Dendritic cell treated with granulocyte-macrophage colony-stimulating factor and Interleukin-4, amounts not matched to agents 40 ng/mL and 50 ng/mL, for 4 days (primary cell): ENCODE results near the gene DCAF4.
"Not testable (repeated sequence)": the region's sequence is repeated elsewhere in the genome, so short reads cannot be mapped to it uniquely, and the experiment has no call there.

ENCODE experiments used
- H3K27ac Mint-ChIP-seq: one replicate; pipeline ENCODE4 v1.8.0; 2022; ENCODE audit warnings: mild to moderate bottlenecking, mixed read lengths
- H3K27me3 Mint-ChIP-seq: one replicate; pipeline ENCODE4 v1.8.0; 2022; ENCODE audit warnings: mild to moderate bottlenecking, mixed read lengths
- H3K36me3 Mint-ChIP-seq: one replicate; pipeline ENCODE4 v1.8.0; 2022; ENCODE audit warnings: low read depth, mixed read lengths
- H3K4me1 Mint-ChIP-seq: one replicate; pipeline ENCODE4 v1.8.0; 2022; ENCODE audit warnings: low read depth, mixed read lengths
- H3K4me3 Mint-ChIP-seq: one replicate; pipeline ENCODE4 v1.8.0; 2022; ENCODE audit warnings: mild to moderate bottlenecking, moderate library complexity, mixed read lengths
- H3K9me3 Mint-ChIP-seq: one replicate; pipeline ENCODE4 v1.8.0; 2022; ENCODE audit warnings: mixed read lengths
- intact Hi-C: fragments of 100-400 bp; cut with micrococcal nuclease; formaldehyde crosslinking; loops from one replicate; pipeline ENCODE4 v1.15.0; 2022

Gene DCAF4

GRCh38 chr14:72928872-72929271 lies 2.6 kb downstream of the DCAF4 start:
- H3K36me3 Mint-ChIP-seq, result peaks cover 5% of the 10 kb centered on the region
- H3K4me3 Mint-ChIP-seq, result no peak overlapping the region
- intact Hi-C loops, result no loop called here
- peaks cover 15% of the 10 kb centered on the region for H3K27me3 Mint-ChIP-seq
- peaks cover 17% of the 10 kb centered on the region for H3K4me1 Mint-ChIP-seq
- no peaks in the 10 kb centered on the region for H3K9me3 Mint-ChIP-seq
- H3K27ac Mint-ChIP-seq, result no peak overlapping the region

GRCh38 chr14:72929316-72930080 lies 3.2 kb downstream of the DCAF4 start:
- Mint-ChIP-seq H3K4me1 (peaks cover 16% of the 10 kb centered on the region), H3K27ac (no peak overlapping the region), H3K27me3 (peaks cover 12% of the 10 kb centered on the region), H3K9me3 (no peaks in the 10 kb centered on the region), H3K36me3 (peaks cover 5% of the 10 kb centered on the region), H3K4me3 (no peak overlapping the region)
- intact Hi-C loops, result no loop called here

DNA sequence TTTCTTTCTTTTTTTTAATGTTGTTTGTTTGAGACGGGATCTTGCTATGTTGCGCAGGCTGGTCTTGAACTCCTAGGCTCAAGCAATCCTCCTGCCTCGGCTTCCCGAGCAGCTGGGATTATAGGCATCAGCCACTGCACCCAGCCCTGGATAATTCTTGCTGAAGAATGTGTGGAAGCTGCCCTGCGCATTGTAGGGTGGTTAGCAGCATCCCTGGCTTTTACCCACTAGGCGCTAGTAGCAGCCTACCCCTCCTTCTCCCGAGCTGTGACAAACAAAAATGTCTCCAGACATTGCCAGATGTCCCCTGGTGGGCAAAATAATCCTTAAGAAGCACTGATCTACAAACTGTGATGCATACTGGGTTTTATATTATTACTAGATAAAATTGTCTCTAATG lies 6.6 kb downstream of the DCAF4 start:
- no peaks in the 10 kb centered on the region for H3K27me3 Mint-ChIP-seq
- H3K9me3 Mint-ChIP-seq, result no peaks in the 10 kb centered on the region
- peaks cover 8% of the 10 kb centered on the region for H3K36me3 Mint-ChIP-seq
- no peaks in the 10 kb centered on the region for H3K4me1 Mint-ChIP-seq
- no peak overlapping the region for H3K4me3 Mint-ChIP-seq
- no peak overlapping the region for H3K27ac Mint-ChIP-seq
- intact Hi-C loops, result no loop called here

- no peaks in the 10 kb centered on the region for H3K27me3 Mint-ChIP-seq
- intact Hi-C loops, result no loop called here
- no peaks in the 10 kb centered on the region for H3K9me3 Mint-ChIP-seq
- H3K4me1 Mint-ChIP-seq, result no peaks in the 10 kb centered on the region
- H3K27ac Mint-ChIP-seq, result no peak overlapping the region
- H3K36me3 Mint-ChIP-seq, result peaks cover 55% of the 10 kb centered on the region
- no peak overlapping the region for H3K4me3 Mint-ChIP-seq
These were observed 13.4 kb downstream of the DCAF4 start for GRCh38 chr14:72939630-72940029.

DNA sequence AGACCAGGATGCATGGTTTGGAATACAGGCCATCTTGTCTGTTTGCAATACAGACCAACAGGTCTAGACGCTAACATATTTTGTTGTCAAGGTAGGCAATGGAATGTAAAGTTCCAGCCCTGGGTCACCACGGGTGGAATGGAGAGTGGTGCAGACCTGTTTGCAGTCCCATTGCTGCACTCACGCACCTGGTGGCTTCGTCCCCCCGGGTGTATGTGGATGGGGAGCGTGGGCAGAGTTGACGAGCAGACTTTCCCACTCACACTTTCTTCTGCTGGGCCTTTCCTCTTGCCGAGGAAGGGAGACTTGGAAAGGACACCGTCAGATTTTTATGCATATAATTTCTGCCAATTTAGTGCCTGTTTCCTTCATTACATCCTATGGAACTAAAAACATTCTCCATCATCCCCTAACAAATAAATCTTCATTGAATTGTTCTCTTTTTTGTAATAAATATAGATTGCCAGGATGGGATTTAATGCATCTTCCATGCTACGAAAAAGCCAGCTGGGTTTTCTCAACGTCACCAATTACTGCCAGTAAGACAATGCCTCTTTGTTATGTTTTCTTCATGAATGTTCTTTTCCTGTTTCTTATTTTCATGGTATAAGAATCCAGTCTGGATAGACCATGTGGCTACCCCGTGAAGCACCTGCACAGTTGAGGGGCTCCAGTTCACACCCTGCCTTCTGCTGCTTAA lies 15.2 kb downstream of the DCAF4 start:
- H3K4me1 Mint-ChIP-seq, result peaks cover 6% of the 10 kb centered on the region
- peaks cover 62% of the 10 kb centered on the region for H3K36me3 Mint-ChIP-seq
- no peak overlapping the region for H3K4me3 Mint-ChIP-seq
- H3K27me3 Mint-ChIP-seq, result no peaks in the 10 kb centered on the region
- H3K27ac Mint-ChIP-seq, result no peak overlapping the region
- intact Hi-C loops, result no loop called here
- H3K9me3 Mint-ChIP-seq, result no peaks in the 10 kb centered on the region

DNA sequence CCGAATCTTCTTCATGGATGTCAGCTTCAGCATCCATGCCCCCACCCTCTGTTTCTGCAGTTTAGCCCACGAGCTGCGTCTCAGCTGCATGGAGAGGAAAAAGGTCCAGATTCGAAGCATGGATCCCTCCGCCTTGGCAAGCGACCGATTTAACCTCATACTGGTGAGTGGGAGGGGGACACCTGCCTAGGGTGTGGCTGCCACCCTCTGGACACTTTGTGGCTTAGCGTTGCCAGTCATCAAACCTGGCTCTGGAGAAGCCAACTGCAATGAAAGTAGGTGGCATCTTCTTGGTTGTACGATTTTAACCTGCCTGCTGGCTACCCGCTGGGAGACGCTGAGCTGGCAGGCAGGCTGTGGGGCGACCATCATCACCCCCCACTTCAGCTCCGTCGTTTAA lies 16.7 kb downstream of the DCAF4 start:
- H3K27me3 Mint-ChIP-seq, result no peaks in the 10 kb centered on the region
- H3K9me3 Mint-ChIP-seq, result no peaks in the 10 kb centered on the region
- peaks cover 67% of the 10 kb centered on the region for H3K36me3 Mint-ChIP-seq
- no peak overlapping the region for H3K27ac Mint-ChIP-seq
- H3K4me1 Mint-ChIP-seq, result peaks cover 6% of the 10 kb centered on the region
- intact Hi-C loops, result no loop called here
- H3K4me3 Mint-ChIP-seq, result no peak overlapping the region

DNA sequence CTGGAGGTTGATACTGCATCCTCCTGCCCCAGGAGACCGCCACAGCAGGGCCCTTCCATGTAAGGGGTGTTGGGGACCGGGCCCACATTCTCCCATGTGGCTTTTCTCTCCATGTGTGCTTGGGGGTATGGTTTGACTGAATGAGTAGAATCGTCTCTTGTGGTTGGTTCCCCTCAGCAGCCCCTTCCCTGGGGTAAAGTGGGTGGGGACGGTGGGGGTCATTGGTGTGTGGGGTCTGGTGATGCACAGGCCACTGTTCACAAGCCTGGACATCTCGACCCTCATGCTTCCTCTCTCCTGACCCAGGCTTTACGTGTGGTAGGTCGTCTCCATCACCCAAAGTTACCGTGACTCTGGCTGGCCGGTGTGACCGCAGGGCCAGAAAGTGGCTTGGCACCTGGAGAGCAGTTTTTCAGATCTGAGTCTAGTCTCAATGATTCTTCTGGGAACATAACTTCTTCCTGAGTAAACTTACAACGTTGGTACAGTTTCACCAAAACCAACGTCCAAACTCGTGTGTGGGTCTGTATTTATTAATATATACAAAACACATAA lies 17.7 kb downstream of the DCAF4 start:
- intact Hi-C loops, result no loop called here
- no peaks in the 10 kb centered on the region for H3K9me3 Mint-ChIP-seq
- peaks cover 6% of the 10 kb centered on the region for H3K4me1 Mint-ChIP-seq
- no peak overlapping the region for H3K4me3 Mint-ChIP-seq
- H3K27me3 Mint-ChIP-seq, result no peaks in the 10 kb centered on the region
- H3K27ac Mint-ChIP-seq, result no peak overlapping the region
- H3K36me3 Mint-ChIP-seq, result peaks cover 64% of the 10 kb centered on the region

- Mint-ChIP-seq H3K9me3 (no peaks in the 10 kb centered on the region), H3K4me1 (peaks cover 6% of the 10 kb centered on the region), H3K27ac (no peak overlapping the region), H3K36me3 (peaks cover 49% of the 10 kb centered on the region), H3K4me3 (no peak overlapping the region), H3K27me3 (no peaks in the 10 kb centered on the region)
- intact Hi-C loops, result no loop called here
These were observed 19.2 kb downstream of the DCAF4 start for GRCh38 chr14:72945356-72946027.

DNA sequence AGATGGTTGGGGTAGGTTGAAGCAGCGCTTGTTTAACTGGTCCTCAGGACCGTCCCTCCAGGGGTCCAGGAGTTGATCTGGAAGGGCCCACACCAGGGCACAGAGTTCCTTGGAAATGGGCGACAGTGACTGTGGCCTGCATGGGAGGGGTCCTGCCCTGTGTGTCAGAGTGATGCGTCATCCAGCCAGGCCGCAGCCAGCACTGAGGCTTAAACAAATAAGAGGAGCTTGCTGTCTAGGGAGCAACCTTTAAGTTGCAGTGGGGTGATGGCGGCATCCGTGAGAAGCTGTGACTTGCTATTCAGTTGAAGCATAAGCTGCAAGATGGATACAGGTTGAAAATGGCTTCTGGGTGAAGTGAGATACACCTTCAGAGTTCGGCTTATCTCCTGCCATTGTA lies 20.2 kb downstream of the DCAF4 start:
- intact Hi-C loops, result no loop called here
- no peak overlapping the region for H3K4me3 Mint-ChIP-seq
- peaks cover 46% of the 10 kb centered on the region for H3K36me3 Mint-ChIP-seq
- no peaks in the 10 kb centered on the region for H3K9me3 Mint-ChIP-seq
- no peak overlapping the region for H3K27ac Mint-ChIP-seq
- H3K4me1 Mint-ChIP-seq, result peaks cover 6% of the 10 kb centered on the region
- H3K27me3 Mint-ChIP-seq, result no peaks in the 10 kb centered on the region

DNA sequence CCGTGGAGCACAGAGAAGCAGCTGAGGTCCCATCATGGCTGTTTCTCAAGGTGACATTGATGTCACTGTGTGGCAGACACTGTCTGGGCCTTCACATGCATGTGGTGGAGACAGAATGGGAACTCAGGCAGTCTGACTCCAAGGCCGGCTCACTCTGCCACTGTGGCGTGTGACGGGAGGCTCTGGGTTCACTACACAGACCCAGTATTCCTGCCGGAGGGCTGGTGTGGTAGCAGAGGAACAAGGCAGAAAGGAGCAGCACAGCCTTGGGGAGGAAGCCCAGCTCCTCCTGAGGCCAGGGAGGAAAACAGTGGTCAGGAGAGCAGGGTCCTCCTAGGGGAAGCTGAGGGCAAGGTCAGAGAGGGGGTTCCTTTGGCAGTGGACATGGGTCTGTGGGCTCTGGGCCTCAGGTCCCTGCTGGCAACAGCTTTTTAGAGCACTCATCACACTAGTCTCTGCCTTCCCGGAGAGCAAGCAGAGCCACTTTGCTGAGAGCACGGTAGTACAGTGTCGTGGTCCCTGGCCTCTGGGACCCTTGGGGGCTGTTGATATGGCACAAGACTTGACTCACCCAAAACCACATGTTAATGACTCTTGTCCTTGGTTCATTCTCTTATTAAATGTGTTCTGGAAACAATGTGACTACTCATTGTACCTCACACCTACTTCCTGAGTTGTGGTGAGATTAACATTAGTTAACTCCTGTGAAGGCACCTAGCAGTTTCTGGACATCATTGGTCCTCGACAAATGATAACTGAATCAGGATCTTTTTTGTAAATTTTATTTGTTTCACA lies 21.3 kb downstream of the DCAF4 start:
- Mint-ChIP-seq H3K4me1 (peaks cover 6% of the 10 kb centered on the region), H3K27ac (no peak overlapping the region), H3K27me3 (no peaks in the 10 kb centered on the region), H3K9me3 (no peaks in the 10 kb centered on the region), H3K4me3 (no peak overlapping the region), H3K36me3 (peaks cover 46% of the 10 kb centered on the region)
- intact Hi-C loops, result loop anchor here (1.0 kb wide), 1 partner anchor 433 kb away; no protein-coding TSS in a partner anchor

- Mint-ChIP-seq H3K4me1 (peaks cover 6% of the 10 kb centered on the region), H3K36me3 (peaks cover 35% of the 10 kb centered on the region), H3K9me3 (no peaks in the 10 kb centered on the region), H3K27ac (no peak overlapping the region), H3K27me3 (no peaks in the 10 kb centered on the region), H3K4me3 (no peak overlapping the region)
- intact Hi-C loops, result loop anchor here (1.0 kb wide), 1 partner anchor 434 kb away; no protein-coding TSS in a partner anchor
These were observed 22.3 kb downstream of the DCAF4 start for GRCh38 chr14:72948481-72949138.

- Mint-ChIP-seq H3K27me3 (no peaks in the 10 kb centered on the region), H3K36me3 (peaks cover 46% of the 10 kb centered on the region), H3K9me3 (no peaks in the 10 kb centered on the region), H3K27ac (no peak overlapping the region), H3K4me3 (no peak overlapping the region), H3K4me1 (no peaks in the 10 kb centered on the region)
- intact Hi-C loops, result no loop called here
These were observed 25.9 kb downstream of the DCAF4 start for GRCh38 chr14:72952171-72952570.

DNA sequence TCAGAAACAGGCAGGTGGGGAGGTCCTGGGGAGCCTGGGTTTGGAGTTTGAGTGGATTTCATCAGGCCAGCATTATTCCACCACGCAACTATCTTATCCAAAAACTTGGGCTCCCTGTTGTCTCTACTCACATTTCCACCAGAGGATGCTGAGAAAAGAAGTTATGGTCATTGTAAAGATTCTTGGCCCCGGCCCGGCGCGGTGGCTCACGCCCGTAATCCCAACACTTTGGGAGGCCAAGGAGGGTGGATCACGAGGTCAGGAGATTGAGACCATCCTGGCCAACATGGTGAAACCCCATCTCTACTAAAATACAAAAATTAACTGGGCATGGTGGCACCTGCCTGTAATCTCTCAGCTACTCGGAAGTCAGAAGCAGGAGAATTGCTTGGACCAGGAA lies 30.5 kb downstream of the DCAF4 start:
- intact Hi-C loops, H3K4me3 Mint-ChIP-seq, H3K9me3 Mint-ChIP-seq, H3K4me1 Mint-ChIP-seq, H3K27me3 Mint-ChIP-seq, H3K27ac Mint-ChIP-seq: not testable (repeated sequence)
- H3K36me3 Mint-ChIP-seq, result peaks cover 75% of the 10 kb centered on the region
